GM12873 (cell line): ENCODE results near the gene COL20A1.

Experiments
- TF ChIP-seq, protein P1 (sequence below): IDR thresholded peaks from 2 replicates; pipeline ENCODE4 v1.5.1; 2012; ENCODE audit warnings: low read depth, mild to moderate bottlenecking, moderate library complexity, low read length, control low read depth; ENCODE audit not compliant: insufficient read depth; ENCODE audit errors: missing control alignments

COL20A1 gene

GRCh38 chr20:63292904-63293303 is at the start of gene COL20A1:
Gene COL20A1, plus strand, starts transcription at chr20:63293186. Its CDS starts 1,922 bp downstream, at chr20:63295108.
- TF ChIP-seq, protein P1, sequence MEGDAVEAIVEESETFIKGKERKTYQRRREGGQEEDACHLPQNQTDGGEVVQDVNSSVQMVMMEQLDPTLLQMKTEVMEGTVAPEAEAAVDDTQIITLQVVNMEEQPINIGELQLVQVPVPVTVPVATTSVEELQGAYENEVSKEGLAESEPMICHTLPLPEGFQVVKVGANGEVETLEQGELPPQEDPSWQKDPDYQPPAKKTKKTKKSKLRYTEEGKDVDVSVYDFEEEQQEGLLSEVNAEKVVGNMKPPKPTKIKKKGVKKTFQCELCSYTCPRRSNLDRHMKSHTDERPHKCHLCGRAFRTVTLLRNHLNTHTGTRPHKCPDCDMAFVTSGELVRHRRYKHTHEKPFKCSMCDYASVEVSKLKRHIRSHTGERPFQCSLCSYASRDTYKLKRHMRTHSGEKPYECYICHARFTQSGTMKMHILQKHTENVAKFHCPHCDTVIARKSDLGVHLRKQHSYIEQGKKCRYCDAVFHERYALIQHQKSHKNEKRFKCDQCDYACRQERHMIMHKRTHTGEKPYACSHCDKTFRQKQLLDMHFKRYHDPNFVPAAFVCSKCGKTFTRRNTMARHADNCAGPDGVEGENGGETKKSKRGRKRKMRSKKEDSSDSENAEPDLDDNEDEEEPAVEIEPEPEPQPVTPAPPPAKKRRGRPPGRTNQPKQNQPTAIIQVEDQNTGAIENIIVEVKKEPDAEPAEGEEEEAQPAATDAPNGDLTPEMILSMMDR = no peak

DNA sequence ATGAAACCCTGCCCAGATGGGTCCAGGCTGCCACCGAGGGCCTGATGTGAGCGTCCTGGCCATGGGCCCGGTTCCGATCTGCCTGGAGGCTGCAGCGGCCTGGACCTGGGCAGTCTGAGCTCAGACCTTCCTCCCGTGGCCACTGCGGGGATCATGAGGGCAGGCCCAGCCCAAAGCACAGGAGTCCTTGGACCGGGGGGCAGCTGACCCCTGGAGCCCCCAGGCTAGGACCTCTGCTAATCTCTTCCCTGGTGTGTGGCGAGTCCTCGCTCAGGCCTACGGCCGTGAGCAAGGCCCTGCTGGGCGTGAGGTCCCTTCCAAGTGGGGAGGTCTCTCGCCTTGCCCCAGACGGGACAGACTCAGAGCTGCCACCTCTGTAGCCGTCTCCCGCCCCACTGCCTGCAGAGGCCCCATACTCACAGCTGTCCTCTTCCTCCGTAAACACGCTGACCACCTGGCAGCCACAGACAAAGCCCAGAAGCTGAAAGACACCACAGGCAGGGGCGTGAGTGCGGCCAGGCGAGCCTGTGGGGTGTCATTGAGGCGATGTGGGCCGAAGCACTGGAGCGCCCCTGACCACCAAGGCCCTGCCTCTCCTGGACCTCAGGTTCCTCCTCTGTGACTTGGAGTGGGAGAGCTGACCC is 49.3 kb upstream of the COL20A1 start:
- TF ChIP-seq, protein P1 = no peak

GRCh38 chr20:63244468-63244867 is 48.5 kb upstream of the COL20A1 start:
- TF ChIP-seq, protein P1 = no peak

GRCh38 chr20:63246490-63247288 is 46.3 kb upstream of the COL20A1 start:
- TF ChIP-seq, protein P1 = no peak

DNA sequence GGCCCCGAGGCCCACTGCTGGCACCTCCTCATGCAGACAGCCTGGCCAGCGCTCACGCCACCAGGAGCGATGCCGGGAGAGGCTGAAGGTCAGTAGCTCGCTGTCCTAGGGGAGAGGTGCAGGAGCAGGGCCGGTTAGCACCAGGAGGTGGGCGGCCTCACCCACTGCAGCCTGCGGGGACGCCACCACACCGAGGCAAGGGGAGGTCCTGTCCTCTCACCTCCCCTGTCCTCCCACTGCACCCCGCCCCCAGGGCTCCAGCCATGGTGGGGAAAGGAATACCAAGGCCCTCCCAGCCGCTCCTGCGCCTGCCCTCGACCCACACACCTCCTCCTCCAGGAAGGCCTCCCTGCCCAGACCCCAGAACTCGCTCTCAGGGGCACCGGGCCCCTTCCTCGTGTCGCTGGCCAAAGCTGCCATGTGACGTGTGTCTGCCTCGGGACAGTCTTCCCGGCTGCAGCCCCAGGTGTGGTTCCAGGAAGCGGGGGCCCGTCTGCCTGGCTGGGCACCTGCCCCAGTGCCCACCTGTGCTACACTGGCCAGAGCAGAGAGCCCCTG is 45.2 kb upstream of the COL20A1 start:
- TF ChIP-seq, protein P1 = no peak

DNA sequence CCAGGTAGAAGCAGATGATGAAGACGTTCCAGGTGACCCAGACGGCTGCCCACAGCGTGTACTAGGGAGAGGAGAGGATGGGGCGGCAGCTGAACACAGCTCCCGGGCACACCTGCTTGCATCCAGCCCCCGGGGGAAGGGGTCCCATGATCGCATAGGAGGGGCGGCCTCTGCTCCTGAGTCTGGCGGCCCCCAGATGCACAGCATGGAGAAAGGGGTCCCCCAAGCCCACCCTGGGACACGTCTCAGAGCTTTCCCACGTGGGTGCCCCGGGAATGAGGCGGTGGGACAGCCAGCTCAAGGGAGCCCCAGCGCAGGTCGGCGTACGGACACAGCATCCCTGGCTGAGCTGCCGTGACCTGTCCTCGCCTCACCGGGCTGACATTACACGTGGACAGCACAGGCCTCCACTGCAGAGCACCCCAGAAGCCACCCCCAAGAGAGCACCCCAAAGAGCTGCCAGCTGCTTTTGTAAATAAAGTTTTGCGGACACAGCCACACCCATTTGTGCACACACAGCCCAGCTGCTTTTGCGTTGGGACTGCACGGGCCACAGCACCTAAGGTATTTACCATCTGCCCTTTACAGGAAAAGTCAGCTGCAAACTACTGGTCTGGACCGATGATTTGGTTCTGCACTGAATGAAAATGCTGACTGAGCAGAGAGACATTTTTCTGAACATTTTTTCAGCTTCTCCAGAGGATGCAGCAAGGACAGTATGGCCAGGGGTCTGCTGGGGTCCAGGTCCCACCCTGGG is 44.0 kb upstream of the COL20A1 start:
- TF ChIP-seq, protein P1 = no peak
